Suprapubic skin (tissue), 3 donors: ENCODE data around the gene GJC1.

ENCODE experiments used
- CTCF ChIP-seq, 2 donors: fragments of 200-600 bp in 1 of 2; fragments of 450-650 bp in 1 of 2; sonication (generic) in 1 of 2; IDR thresholded peaks; one replicate each; pipeline ENCODE4 v1.5.1; 2016 to 2019; ENCODE audit warnings: antibody characterized with exemption in 2 of 2, mild to moderate bottlenecking in 1 of 2, moderate library complexity in 1 of 2
- POLR2A ChIP-seq, 2 donors: fragments of 450-650 bp; IDR thresholded peaks; one replicate each; pipeline ENCODE4 v1.6.1; 2017; ENCODE audit warnings: antibody characterized with exemption in 2 of 2, mild to moderate bottlenecking in 2 of 2, moderate library complexity in 2 of 2

GRCh38 chr17:44781551-44782325 is 48.3 kb downstream of the GJC1 start:
- no peak for TF ChIP-seq CTCF (IDR thresholded peaks at IDR 0.05)
- TF ChIP-seq POLR2A (IDR thresholded peaks at IDR 0.05), result no peak
